Measurements from ENCODE around the gene LRMDA. TPM values are rescaled to one million over a fixed set of nuclear protein-coding genes. Genes with fewer than 3 reads are reported as not detected.

LRMDA gene
- total and polyA plus RNA-seq, 2 of the 13 experiments (the other 11 are each of a cell fraction or from before 2014, with no cell fraction given): 13.4 to 22.0 TPM

DNA sequence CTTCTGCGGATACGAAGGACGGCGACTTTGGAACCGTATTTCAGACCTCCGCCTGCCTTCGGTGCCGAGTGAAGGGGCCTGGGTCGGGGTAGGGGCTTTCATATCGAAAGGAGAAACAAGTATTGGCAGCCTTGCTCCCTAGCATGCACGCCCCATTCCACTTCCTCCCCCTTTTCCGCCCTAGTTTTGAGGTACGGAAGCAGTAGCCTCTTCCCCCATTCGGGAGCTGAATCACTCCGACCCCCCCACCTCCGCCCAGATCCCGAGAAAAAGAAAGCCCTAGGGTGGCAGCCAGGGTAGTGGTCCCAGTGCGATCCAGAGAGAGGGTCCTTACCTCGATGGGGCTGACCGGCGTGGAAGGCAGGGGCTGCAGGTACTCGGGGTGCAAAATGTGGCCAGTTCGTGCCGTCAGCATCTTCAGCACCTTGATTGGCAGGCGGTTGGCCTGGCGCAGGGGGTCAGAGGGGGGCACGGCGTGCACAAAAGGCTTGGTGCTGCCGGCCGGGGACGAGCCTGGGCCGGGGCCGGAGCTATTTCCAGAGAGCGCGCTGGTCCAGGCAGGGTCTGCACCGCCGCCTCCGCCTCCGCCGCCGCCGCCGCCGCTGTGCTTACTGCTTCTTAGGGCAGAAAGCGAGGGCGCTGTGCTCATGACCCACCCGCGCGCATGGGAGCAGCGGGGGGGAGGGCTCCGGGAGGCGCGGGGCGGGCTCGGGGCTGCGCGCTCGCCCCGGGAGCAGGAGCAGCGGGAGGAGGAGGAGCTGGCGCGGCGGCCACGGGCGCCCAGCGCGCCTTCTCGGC is 30.5 kb upstream of the LRMDA start (continued):
- TF ChIP-seq, protein P1, sequence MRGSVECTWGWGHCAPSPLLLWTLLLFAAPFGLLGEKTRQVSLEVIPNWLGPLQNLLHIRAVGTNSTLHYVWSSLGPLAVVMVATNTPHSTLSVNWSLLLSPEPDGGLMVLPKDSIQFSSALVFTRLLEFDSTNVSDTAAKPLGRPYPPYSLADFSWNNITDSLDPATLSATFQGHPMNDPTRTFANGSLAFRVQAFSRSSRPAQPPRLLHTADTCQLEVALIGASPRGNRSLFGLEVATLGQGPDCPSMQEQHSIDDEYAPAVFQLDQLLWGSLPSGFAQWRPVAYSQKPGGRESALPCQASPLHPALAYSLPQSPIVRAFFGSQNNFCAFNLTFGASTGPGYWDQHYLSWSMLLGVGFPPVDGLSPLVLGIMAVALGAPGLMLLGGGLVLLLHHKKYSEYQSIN (CRISPR knock-in tag; IDR thresholded peaks at IDR 0.05; ENCODE audit: borderline replicate concordance): no peak
- TF ChIP-seq ARHGAP35 (CRISPR knock-in tag; IDR thresholded peaks at IDR 0.05; ENCODE audit: borderline replicate concordance): no peak
- TF ChIP-seq SAP130 (CRISPR knock-in tag; IDR thresholded peaks at IDR 0.05; ENCODE audit: low read depth): no peak; the same call in 1 of the 2 replicates
- no peak for TF ChIP-seq ZFP90 (CRISPR knock-in tag; IDR thresholded peaks at IDR 0.05; ENCODE audit: borderline replicate concordance)
- no peak for TF ChIP-seq ZNF251 (CRISPR knock-in tag; IDR thresholded peaks at IDR 0.05)
- TF ChIP-seq, protein P2, sequence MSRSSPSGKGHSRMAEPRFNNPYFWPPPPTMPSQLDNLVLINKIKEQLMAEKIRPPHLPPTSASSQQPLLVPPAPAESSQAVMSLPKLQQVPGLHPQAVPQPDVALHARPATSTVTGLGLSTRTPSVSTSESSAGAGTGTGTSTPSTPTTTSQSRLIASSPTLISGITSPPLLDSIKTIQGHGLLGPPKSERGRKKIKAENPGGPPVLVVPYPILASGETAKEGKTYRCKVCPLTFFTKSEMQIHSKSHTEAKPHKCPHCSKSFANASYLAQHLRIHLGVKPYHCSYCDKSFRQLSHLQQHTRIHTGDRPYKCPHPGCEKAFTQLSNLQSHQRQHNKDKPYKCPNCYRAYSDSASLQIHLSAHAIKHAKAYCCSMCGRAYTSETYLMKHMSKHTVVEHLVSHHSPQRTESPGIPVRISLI (CRISPR knock-in tag; IDR thresholded peaks at IDR 0.05; ENCODE audit: borderline replicate concordance): no peak
- no peak for TF ChIP-seq FOXA3 (CRISPR knock-in tag; IDR thresholded peaks at IDR 0.05)
- TF ChIP-seq SSRP1 (CRISPR knock-in tag; IDR thresholded peaks at IDR 0.05): no peak
- no peak for TF ChIP-seq ZFAT (CRISPR knock-in tag; conservative IDR thresholded peaks at IDR 0.05)
- no peak for TF ChIP-seq SOX13 (IDR thresholded peaks at IDR 0.05)
- TF ChIP-seq SOX13 (CRISPR knock-in tag; conservative IDR thresholded peaks at IDR 0.05 in 1 of 2, IDR thresholded peaks at IDR 0.05 in 1 of 2): no peak
- no peak for TF ChIP-seq KDM1A (CRISPR knock-in tag; IDR thresholded peaks at IDR 0.05)
- TF ChIP-seq ZNF354B (CRISPR knock-in tag; IDR thresholded peaks at IDR 0.05): no peak
- TF ChIP-seq RNF2 (conservative IDR thresholded peaks at IDR 0.05; ENCODE audit: low read depth): no peak
- no peak for TF ChIP-seq MIER2 (CRISPR knock-in tag; IDR thresholded peaks at IDR 0.05)
- no peak for TF ChIP-seq ZBTB7A (CRISPR knock-in tag; IDR thresholded peaks at IDR 0.05)
- no peak for TF ChIP-seq SNAI1 (CRISPR knock-in tag; IDR thresholded peaks at IDR 0.05; ENCODE audit: borderline replicate concordance)
- TF ChIP-seq ZNF546 (CRISPR knock-in tag; conservative IDR thresholded peaks at IDR 0.05): no peak
- TF ChIP-seq, protein P3, sequence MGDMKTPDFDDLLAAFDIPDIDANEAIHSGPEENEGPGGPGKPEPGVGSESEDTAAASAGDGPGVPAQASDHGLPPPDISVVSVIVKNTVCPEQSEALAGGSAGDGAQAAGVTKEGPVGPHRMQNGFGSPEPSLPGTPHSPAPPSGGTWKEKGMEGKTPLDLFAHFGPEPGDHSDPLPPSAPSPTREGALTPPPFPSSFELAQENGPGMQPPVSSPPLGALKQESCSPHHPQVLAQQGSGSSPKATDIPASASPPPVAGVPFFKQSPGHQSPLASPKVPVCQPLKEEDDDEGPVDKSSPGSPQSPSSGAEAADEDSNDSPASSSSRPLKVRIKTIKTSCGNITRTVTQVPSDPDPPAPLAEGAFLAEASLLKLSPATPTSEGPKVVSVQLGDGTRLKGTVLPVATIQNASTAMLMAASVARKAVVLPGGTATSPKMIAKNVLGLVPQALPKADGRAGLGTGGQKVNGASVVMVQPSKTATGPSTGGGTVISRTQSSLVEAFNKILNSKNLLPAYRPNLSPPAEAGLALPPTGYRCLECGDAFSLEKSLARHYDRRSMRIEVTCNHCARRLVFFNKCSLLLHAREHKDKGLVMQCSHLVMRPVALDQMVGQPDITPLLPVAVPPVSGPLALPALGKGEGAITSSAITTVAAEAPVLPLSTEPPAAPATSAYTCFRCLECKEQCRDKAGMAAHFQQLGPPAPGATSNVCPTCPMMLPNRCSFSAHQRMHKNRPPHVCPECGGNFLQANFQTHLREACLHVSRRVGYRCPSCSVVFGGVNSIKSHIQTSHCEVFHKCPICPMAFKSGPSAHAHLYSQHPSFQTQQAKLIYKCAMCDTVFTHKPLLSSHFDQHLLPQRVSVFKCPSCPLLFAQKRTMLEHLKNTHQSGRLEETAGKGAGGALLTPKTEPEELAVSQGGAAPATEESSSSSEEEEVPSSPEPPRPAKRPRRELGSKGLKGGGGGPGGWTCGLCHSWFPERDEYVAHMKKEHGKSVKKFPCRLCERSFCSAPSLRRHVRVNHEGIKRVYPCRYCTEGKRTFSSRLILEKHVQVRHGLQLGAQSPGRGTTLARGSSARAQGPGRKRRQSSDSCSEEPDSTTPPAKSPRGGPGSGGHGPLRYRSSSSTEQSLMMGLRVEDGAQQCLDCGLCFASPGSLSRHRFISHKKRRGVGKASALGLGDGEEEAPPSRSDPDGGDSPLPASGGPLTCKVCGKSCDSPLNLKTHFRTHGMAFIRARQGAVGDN (CRISPR knock-in tag; IDR thresholded peaks at IDR 0.05): no peak

Measured in HepG2 (cell line).